Chondrocyte (in vitro differentiated cells): Measurements from ENCODE around the gene PPA2. TPM values are rescaled to one million over a fixed set of nuclear protein-coding genes. Genes with fewer than 3 reads are reported as not detected.

Experiments
- DNase-seq: peaks from one replicate; pipeline ENCODE4 v3.0.0; 2021; ENCODE audit warnings: mixed read lengths, low spot score
- H3K27ac Mint-ChIP-seq: one replicate; pipeline ENCODE4 v1.8.0; 2021; ENCODE audit warnings: mild to moderate bottlenecking, moderate library complexity, mixed read lengths; ENCODE audit not compliant: unreplicated experiment
- H3K27me3 Mint-ChIP-seq: 2 replicates; pipeline ENCODE4 v1.8.0; 2021; ENCODE audit warnings: low read depth, mixed read lengths
- H3K36me3 Mint-ChIP-seq: 2 replicates; pipeline ENCODE4 v1.8.0; 2021; ENCODE audit warnings: low read depth, mixed read lengths
- H3K4me1 Mint-ChIP-seq: 2 replicates; pipeline ENCODE4 v1.8.0; 2021; ENCODE audit warnings: low read depth, mild to moderate bottlenecking, mixed read lengths
- H3K4me3 Mint-ChIP-seq: one replicate; pipeline ENCODE4 v1.8.0; 2021; ENCODE audit warnings: mild to moderate bottlenecking, moderate library complexity, mixed read lengths; ENCODE audit not compliant: unreplicated experiment
- H3K9me3 Mint-ChIP-seq: 2 replicates; pipeline ENCODE4 v1.8.0; 2021; ENCODE audit warnings: low read depth, mixed read lengths
- long read RNA-seq: library from polyadenylated mRNA; stranded (forward); transcript quantifications from one replicate; pipeline ENCODE4 v2.0.0, GENCODE V29; 2021
- total RNA-seq: library from RNA; stranded (reverse); gene quantifications from 3 replicates; pipeline ENCODE4 v1.2.1, GENCODE V29; 2021
- TF ChIP-seq, protein P1 (sequence below): fragments of 200-600 bp; sonication (generic); IDR thresholded peaks from 2 replicates; pipeline ENCODE4 v1.5.0; 2021; ENCODE audit warnings: antibody characterized with exemption, mild to moderate bottlenecking, moderate library complexity

The PPA2 gene
- 58.6 to 67.9 TPM (median 61.9 TPM) in 3 replicates for total RNA-seq
- long read RNA-seq, transcript PPA2-201 (12 exons, 1,684 nt): major isoform, 43 of 85 reads
- long read RNA-seq, partial matches to known transcripts: 2 of 85 reads
- long read RNA-seq, other reads (novel, unspliced or antisense): 33 of 85 reads

- H3K4me3 Mint-ChIP-seq: peak within 1 kb of the TSS; percentile 99
- no peaks in the 10 kb centered on the region for H3K27me3 Mint-ChIP-seq
- H3K4me1 Mint-ChIP-seq: peaks cover 39% of the 10 kb centered on the region
- DNase-seq: peak; percentile 94
- TF ChIP-seq, protein P1, sequence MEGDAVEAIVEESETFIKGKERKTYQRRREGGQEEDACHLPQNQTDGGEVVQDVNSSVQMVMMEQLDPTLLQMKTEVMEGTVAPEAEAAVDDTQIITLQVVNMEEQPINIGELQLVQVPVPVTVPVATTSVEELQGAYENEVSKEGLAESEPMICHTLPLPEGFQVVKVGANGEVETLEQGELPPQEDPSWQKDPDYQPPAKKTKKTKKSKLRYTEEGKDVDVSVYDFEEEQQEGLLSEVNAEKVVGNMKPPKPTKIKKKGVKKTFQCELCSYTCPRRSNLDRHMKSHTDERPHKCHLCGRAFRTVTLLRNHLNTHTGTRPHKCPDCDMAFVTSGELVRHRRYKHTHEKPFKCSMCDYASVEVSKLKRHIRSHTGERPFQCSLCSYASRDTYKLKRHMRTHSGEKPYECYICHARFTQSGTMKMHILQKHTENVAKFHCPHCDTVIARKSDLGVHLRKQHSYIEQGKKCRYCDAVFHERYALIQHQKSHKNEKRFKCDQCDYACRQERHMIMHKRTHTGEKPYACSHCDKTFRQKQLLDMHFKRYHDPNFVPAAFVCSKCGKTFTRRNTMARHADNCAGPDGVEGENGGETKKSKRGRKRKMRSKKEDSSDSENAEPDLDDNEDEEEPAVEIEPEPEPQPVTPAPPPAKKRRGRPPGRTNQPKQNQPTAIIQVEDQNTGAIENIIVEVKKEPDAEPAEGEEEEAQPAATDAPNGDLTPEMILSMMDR: no peak
- peak within 1 kb of the TSS; percentile 99 for H3K27ac Mint-ChIP-seq
- H3K9me3 Mint-ChIP-seq: no peaks in the 10 kb centered on the region
- no peaks in the 10 kb centered on the region for H3K36me3 Mint-ChIP-seq
Measured at GRCh38 chr4:105473324-105474098, at the start of gene PPA2. TSS of gene PPA2 (minus strand) at chr4:105474062. CDS start at chr4:105474050, 12 bp downstream.

DNA sequence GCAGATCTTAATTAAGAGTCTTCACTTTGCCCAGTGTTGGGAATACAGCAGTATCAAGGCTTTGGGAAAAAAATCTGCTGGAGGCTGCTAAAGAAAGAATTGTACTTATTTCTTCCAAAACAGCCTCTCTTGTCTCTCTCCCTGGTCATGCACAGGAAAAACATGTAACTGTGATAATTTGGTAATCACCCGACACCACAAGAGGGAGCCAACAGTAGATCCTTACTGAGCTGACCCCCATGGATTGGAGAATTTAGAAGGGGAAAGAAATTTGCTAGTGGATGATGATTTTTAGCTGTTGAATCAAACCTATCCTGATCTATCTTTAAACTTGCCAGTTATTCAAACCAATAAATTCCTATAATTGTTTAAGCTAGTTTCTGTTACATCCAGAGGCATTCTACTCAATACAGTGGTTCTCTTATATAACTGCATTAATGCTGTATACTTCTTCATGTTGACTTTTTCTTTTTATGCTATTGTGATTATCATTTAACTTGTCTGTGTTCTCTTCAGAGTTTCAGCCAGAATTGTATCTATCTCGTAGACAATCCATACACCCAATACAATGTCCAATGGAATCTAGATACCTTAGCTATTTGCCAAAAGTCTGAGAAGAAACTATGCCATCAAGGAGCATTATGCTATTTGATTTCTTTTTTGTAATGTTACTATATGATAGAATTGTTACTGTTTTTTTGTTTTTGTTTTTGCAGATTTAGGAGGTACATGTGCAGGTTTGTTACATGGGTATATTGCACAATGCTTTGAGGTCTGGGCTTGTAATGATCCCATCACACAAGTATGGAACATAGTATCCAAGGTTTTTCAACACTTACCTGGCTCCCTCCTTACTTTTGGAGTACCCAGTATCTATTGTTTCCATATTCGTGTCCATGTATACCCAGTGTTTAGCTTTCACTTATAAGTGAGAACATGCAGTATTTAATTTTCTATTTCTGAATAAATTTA lies 47.2 kb upstream of the PPA2 start:
- Mint-ChIP-seq H3K36me3 (no peaks in the 10 kb centered on the region), H3K4me3 (no peak overlapping the region), H3K27ac (no peak overlapping the region), H3K4me1 (no peaks in the 10 kb centered on the region), H3K9me3 (peaks cover 2% of the 10 kb centered on the region), H3K27me3 (peaks cover 13% of the 10 kb centered on the region)
- TF ChIP-seq, protein P1: peak; percentile 86
- DNase-seq: no peak

GRCh38 chr4:105510245-105510644 lies 36.4 kb upstream of the PPA2 start:
- no peak for DNase-seq
- Mint-ChIP-seq H3K27ac (no peak overlapping the region), H3K4me3 (no peak overlapping the region), H3K36me3 (no peaks in the 10 kb centered on the region), H3K4me1 (no peaks in the 10 kb centered on the region), H3K9me3 (peaks cover 18% of the 10 kb centered on the region), H3K27me3 (peaks cover 16% of the 10 kb centered on the region)
- TF ChIP-seq, protein P1: no peak

DNA sequence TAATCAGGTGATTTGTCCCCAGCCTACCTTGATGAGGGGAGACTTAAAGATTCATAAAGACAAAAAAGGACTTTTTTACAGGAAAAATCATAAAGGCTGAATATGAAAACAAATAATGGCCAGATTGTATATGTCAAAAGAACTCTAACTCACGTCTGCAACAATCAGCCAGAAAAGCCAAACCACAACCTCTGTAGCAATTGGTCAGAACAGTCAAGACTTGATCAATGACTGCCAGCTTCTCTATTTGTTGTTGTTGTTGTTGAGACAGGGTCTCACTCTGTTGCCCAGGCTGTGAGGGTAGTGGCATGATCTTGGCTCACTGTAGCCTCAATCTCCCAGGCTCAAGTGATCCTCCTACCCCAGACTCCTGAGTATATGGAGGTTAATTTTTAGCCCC lies 35.9 kb upstream of the PPA2 start:
- Mint-ChIP-seq H3K27me3 (peaks cover 16% of the 10 kb centered on the region), H3K36me3 (no peaks in the 10 kb centered on the region), H3K9me3 (peaks cover 14% of the 10 kb centered on the region), H3K4me1 (no peaks in the 10 kb centered on the region), H3K4me3 (no peak overlapping the region), H3K27ac (no peak overlapping the region)
- no peak for DNase-seq
- TF ChIP-seq, protein P1: no peak

- H3K4me1 Mint-ChIP-seq: no peaks in the 10 kb centered on the region
- no peak for DNase-seq
- no peak overlapping the region for H3K4me3 Mint-ChIP-seq
- H3K27ac Mint-ChIP-seq: no peak overlapping the region
- peaks cover 11% of the 10 kb centered on the region for H3K9me3 Mint-ChIP-seq
- TF ChIP-seq, protein P1: no peak
- no peaks in the 10 kb centered on the region for H3K36me3 Mint-ChIP-seq
- H3K27me3 Mint-ChIP-seq: peaks cover 16% of the 10 kb centered on the region
Measured at GRCh38 chr4:105509291-105509690, 35.4 kb upstream of the PPA2 start.
